Smooth muscle cell (in vitro differentiated cells): ENCODE data around the gene RBMS1. TPM values are rescaled to one million over a fixed set of nuclear protein-coding genes. Genes with fewer than 3 reads are reported as not detected.

Experiments
- DNase-seq: peaks from one replicate; lab custom pipeline; 2025; ENCODE audit not compliant: unreplicated experiment; lab: John Stamatoyannopoulos, UW
- H2AFZ ChIP-seq: fragments of 200-600 bp; sonication (generic); 2 replicates; pipeline ENCODE4 v1.6.0; 2016; ENCODE audit warnings: antibody characterized with exemption, low read depth, mild to moderate bottlenecking
- H3F3A ChIP-seq: fragments of 200-600 bp; sonication (generic); 2 replicates; pipeline ENCODE4 v1.6.0; 2017; ENCODE audit warnings: antibody characterized with exemption, low read depth
- H3K27ac ChIP-seq: fragments of 200-600 bp; sonication (generic); 2 replicates; pipeline ENCODE4 v1.5.1; 2016; ENCODE audit warnings: low read depth, mild to moderate bottlenecking
- H3K27me3 ChIP-seq: fragments of 200-600 bp; sonication (generic); 2 replicates; pipeline ENCODE4 v1.6.1; 2016; ENCODE audit warnings: low read depth, mild to moderate bottlenecking
- H3K36me3 ChIP-seq: fragments of 200-600 bp; sonication (generic); 2 replicates; pipeline ENCODE4 v1.5.1; 2016; ENCODE audit warnings: low read depth
- H3K4me1 ChIP-seq: fragments of 200-600 bp; sonication (generic); 2 replicates; pipeline ENCODE4 v1.5.1; 2016; ENCODE audit warnings: low read depth
- H3K4me2 ChIP-seq: fragments of 200-600 bp; sonication (generic); 2 replicates; pipeline ENCODE4 v1.6.0; 2016; ENCODE audit warnings: mild to moderate bottlenecking
- H3K4me3 ChIP-seq: fragments of 200-600 bp; sonication (generic); 2 replicates; pipeline ENCODE4 v1.5.1; 2016; ENCODE audit warnings: mild to moderate bottlenecking
- H3K79me2 ChIP-seq: fragments of 200-600 bp; sonication (generic); 2 replicates; pipeline ENCODE4 v1.6.0; 2016; ENCODE audit warnings: low read depth, mild to moderate bottlenecking
- H3K9ac ChIP-seq: fragments of 200-600 bp; sonication (generic); 2 replicates; pipeline ENCODE4 v1.6.0; 2016; ENCODE audit warnings: low read depth
- H3K9me3 ChIP-seq: fragments of 200-600 bp; sonication (generic); replicated peaks from 2 replicates; pipeline ENCODE4 v1.5.1; 2016; ENCODE audit warnings: low read depth
- H4K20me1 ChIP-seq: fragments of 200-600 bp; sonication (generic); 2 replicates; pipeline ENCODE4 v1.6.0; 2016; ENCODE audit warnings: low read depth
- CTCF ChIP-seq: fragments of 200-600 bp; sonication (generic); IDR thresholded peaks from 2 replicates; pipeline ENCODE4 v1.5.1; 2017; ENCODE audit warnings: borderline replicate concordance, mild to moderate bottlenecking, antibody characterized with exemption; ENCODE audit not compliant: insufficient read depth, poor library complexity, severe bottlenecking
- WGBS: methylation state at CpG from one replicate; pipeline ENCODE4 v1.1.7; 2016; ENCODE audit warnings: low lambda C conversion rate; 5-methylcytosine and 5-hydroxymethylcytosine counted together
- polyA plus RNA-seq: library from polyadenylated mRNA; unstranded; fragments of >200 nt; fragmentation: Nextera tagmentation; extraction: Ambion mirVana; gene quantifications from 2 replicates; pipeline ENCODE4 v1.2.1, GENCODE V29; 2016
- total RNA-seq: library from RNA; depleted of rRNA; stranded (reverse); fragments of >200 nt; gene quantifications from 2 replicates; pipeline ENCODE4 v1.2.3, GENCODE V29; 2014

Gene RBMS1
- total and polyA plus RNA-seq, 2 experiments from 2014 or later = 103 to 160 TPM

GRCh38 chr2:160271171-160272086, 222.2 kb downstream of the RBMS1 start:
- Histone ChIP-seq H3K36me3 (peaks cover 20% of the 10 kb centered on the region), H3K9ac (peak overlapping the region; percentile 83), H4K20me1 (no peaks in the 10 kb centered on the region), H3K4me3 (no peak overlapping the region), H3K79me2 (no peaks in the 10 kb centered on the region), H3K4me1 (peaks cover 20% of the 10 kb centered on the region), H3K9me3 (no peaks in the 10 kb centered on the region), H3K27me3 (no peaks in the 10 kb centered on the region), H3K27ac (peak overlapping the region; percentile 93), H2AFZ (no peak overlapping the region), H3K4me2 (peak overlapping the region; percentile 84), H3F3A (peaks cover 36% of the 10 kb centered on the region)
- DNase-seq = no peak
- WGBS = 23% methylated on average over 21 of the region's 21 CpGs
- no peak for TF ChIP-seq CTCF

- Histone ChIP-seq H3K4me3 (peak overlapping the region; percentile 45), H3K9me3 (no peaks in the 10 kb centered on the region), H3K4me1 (peaks cover 20% of the 10 kb centered on the region), H4K20me1 (no peaks in the 10 kb centered on the region), H3K36me3 (peaks cover 15% of the 10 kb centered on the region), H3F3A (peaks cover 32% of the 10 kb centered on the region), H3K27ac (peak overlapping the region; percentile 93), H3K79me2 (no peaks in the 10 kb centered on the region), H3K4me2 (peak overlapping the region; percentile 84), H3K27me3 (no peaks in the 10 kb centered on the region), H3K9ac (peak overlapping the region; percentile 83), H2AFZ (no peak overlapping the region)
- no peak for TF ChIP-seq CTCF
- DNase-seq = no peak
- WGBS = 47% methylated on average over 15 of the region's 15 CpGs
Observed at GRCh38 chr2:160270571-160271113, 223.0 kb downstream of the RBMS1 start.

GRCh38 chr2:160269803-160270570, 223.6 kb downstream of the RBMS1 start:
- peak overlapping the region; percentile 93 for H3K27ac ChIP-seq
- no peaks in the 10 kb centered on the region for H3K27me3 ChIP-seq
- peak overlapping the region; percentile 84 for H3K4me2 ChIP-seq
- H3K9ac ChIP-seq = peak overlapping the region; percentile 83
- peaks cover 26% of the 10 kb centered on the region for H3F3A ChIP-seq
- 1% methylated on average over 53 of the region's 53 CpGs for WGBS
- peaks cover 11% of the 10 kb centered on the region for H3K36me3 ChIP-seq
- H3K4me1 ChIP-seq = peaks cover 20% of the 10 kb centered on the region
- no peaks in the 10 kb centered on the region for H3K9me3 ChIP-seq
- no peaks in the 10 kb centered on the region for H3K79me2 ChIP-seq
- no peak overlapping the region for H2AFZ ChIP-seq
- peak; percentile 70 for DNase-seq
- TF ChIP-seq CTCF = peak; percentile 55
- peak overlapping the region; percentile 45 for H3K4me3 ChIP-seq
- no peaks in the 10 kb centered on the region for H4K20me1 ChIP-seq
